ENCODE results near the gene SLC9A9.

DNA sequence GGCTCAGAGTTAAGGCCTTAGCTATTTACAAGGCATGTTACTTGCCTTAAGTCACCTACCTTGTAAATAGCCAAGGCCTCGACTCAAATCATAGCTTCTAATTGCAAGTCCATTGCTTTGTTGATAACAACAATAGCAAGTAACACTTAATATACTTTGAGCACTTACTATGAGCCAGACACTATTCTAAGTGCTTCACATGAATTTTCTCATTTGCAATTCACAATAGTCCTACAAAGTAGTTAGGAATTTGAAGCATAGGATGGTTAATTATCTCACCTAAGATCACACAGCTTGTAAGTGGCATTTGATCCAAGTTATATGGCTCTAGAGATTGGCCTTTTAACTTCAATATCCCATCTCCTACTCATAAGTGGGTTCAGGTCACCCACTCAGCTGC is 28.4 kb downstream of the SLC9A9 start:
- TF ChIP-seq POLR2A (IDR thresholded peaks at IDR 0.05; ENCODE audit: low read length) (no peak), GATA1 (IDR thresholded peaks at IDR 0.05; ENCODE audit: low read depth, low read length) (no peak)
